ENCODE data around the gene KRTAP20-2. TPM values are rescaled to one million over a fixed set of nuclear protein-coding genes. Genes with fewer than 3 reads are reported as not detected.

The KRTAP20-2 gene
- not detected in 2 replicates for total RNA-seq

GRCh38 chr21:30634906-30635305, at the start of gene KRTAP20-2:
Gene KRTAP20-2 (plus strand): TSS chr21:30635206. CDS start chr21:30635264, 58 bp downstream.

DNA sequence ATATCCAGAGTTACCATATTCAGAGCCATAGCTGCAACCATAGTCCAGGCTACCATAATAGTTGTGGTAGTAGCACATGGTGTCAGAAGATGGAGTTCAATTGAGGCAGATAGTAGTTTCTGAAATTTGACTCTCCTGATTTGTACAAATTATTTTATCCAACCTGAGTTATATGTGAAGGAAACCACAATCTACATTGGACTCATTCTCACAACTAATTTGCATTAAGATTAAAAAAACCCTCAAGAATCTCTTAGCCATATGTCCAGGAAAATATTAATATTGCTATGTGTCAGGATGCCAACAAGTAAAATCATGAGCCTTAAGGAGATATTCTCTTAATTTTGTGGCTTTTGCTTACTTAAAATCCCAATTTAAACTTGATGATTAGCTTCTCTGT, 44.7 kb upstream of the KRTAP20-2 start, which contains the start of gene KRTAP22-2:
TSS of gene KRTAP22-2 (minus strand) at position 101 of the 400 bp plus-strand sequence.

GRCh38 chr21:30592140-30592539, 42.9 kb upstream of the KRTAP20-2 start, which contains the start of gene KRTAP6-3:
Gene KRTAP6-3 (plus strand): TSS chr21:30592440. CDS start chr21:30592446, 6 bp downstream.

DNA sequence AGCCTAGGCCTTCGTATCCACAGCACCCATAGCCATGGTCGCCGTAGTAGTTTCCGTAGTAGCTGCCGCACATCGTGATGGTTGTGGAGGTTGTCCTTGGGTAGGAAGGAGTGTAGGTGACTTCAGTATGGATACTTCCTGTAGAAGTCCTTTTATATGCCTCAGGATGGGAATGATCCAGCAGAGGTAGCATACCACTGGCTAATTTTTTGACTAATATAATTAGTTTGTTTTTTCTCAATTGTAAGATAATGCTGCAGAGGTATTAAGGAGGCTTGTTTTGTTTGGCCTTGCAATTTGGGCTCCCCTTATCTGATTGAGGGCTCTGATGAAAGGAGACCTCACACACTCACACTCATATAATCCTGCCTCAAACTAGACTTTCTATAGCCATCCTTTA, 36.2 kb upstream of the KRTAP20-2 start, which contains the start of gene KRTAP6-2:
TSS of gene KRTAP6-2 (minus strand) at position 101 of the 400 bp plus-strand sequence. CDS start at position 73, 28 bp downstream.

GRCh38 chr21:30600787-30601186, 34.2 kb upstream of the KRTAP20-2 start, which contains the start of gene KRTAP22-1:
Gene KRTAP22-1 (plus strand): TSS chr21:30601087.

GRCh38 chr21:30613836-30614235, 21.2 kb upstream of the KRTAP20-2 start, which contains the start of gene KRTAP6-1:
Gene KRTAP6-1 (minus strand): TSS chr21:30613930. CDS start chr21:30613904, 26 bp downstream.

GRCh38 chr21:30616125-30616524, 18.9 kb upstream of the KRTAP20-2 start, which contains the start of gene KRTAP20-1:
Gene KRTAP20-1 (plus strand): TSS chr21:30616425. CDS start chr21:30616455, 30 bp downstream.

GRCh38 chr21:30620522-30620921, 14.5 kb upstream of the KRTAP20-2 start, which contains the start of gene KRTAP20-4:
Gene KRTAP20-4 (plus strand): TSS chr21:30620627.

GRCh38 chr21:30642564-30642963, 7.6 kb downstream of the KRTAP20-2 start, which contains the start of gene KRTAP20-3:
Gene KRTAP20-3 (plus strand): TSS chr21:30642864.

Other genes starting within 250 kb of the KRTAP20-2 start
- not detected in 2 replicates for gene KRTAP13-1, start 239.2 kb upstream of the KRTAP20-2 start, total RNA-seq
- not detected in 2 replicates for gene KRTAP13-3, start 209.3 kb upstream of the KRTAP20-2 start, total RNA-seq
- gene KRTAP13-4, start 205.0 kb upstream of the KRTAP20-2 start, total RNA-seq: not detected in 2 replicates
- gene KRTAP15-1, start 194.9 kb upstream of the KRTAP20-2 start, total RNA-seq: not detected in 2 replicates
- not detected in 2 replicates for gene KRTAP19-1, start 154.8 kb upstream of the KRTAP20-2 start, total RNA-seq
- not detected in 2 replicates for gene KRTAP19-2, start 147.8 kb upstream of the KRTAP20-2 start, total RNA-seq
- gene KRTAP19-3, start 143.2 kb upstream of the KRTAP20-2 start, total RNA-seq: not detected in 2 replicates
- gene KRTAP19-4, start 138.0 kb upstream of the KRTAP20-2 start, total RNA-seq: not detected in 2 replicates
- gene KRTAP19-5, start 133.1 kb upstream of the KRTAP20-2 start, total RNA-seq: not detected in 2 replicates
- gene KRTAP19-6, start 93.3 kb upstream of the KRTAP20-2 start, total RNA-seq: not detected in 2 replicates
- gene KRTAP19-7, start 73.9 kb upstream of the KRTAP20-2 start, total RNA-seq: not detected in 2 replicates
- gene KRTAP22-2, start 44.8 kb upstream of the KRTAP20-2 start, total RNA-seq: not detected in 2 replicates
- gene KRTAP6-3, start 42.8 kb upstream of the KRTAP20-2 start, total RNA-seq: not detected in 2 replicates
- not detected in 2 replicates for gene KRTAP6-2, start 36.3 kb upstream of the KRTAP20-2 start, total RNA-seq
- gene KRTAP22-1, start 34.1 kb upstream of the KRTAP20-2 start, total RNA-seq: not detected in 2 replicates
- not detected in 2 replicates for gene KRTAP6-1, start 21.3 kb upstream of the KRTAP20-2 start, total RNA-seq
- gene KRTAP20-1, start 18.8 kb upstream of the KRTAP20-2 start, total RNA-seq: not detected in 2 replicates
- gene KRTAP20-4, start 14.6 kb upstream of the KRTAP20-2 start, total RNA-seq: not detected in 2 replicates
- gene KRTAP20-3, start 7.7 kb downstream of the KRTAP20-2 start, total RNA-seq: not detected in 2 replicates
- not detected in 2 replicates for gene KRTAP21-3, start 83.6 kb downstream of the KRTAP20-2 start, total RNA-seq
- not detected in 2 replicates for gene KRTAP21-2, start 112.1 kb downstream of the KRTAP20-2 start, total RNA-seq
- gene KRTAP21-1, start 120.2 kb downstream of the KRTAP20-2 start, total RNA-seq: not detected in 2 replicates
- not detected in 2 replicates for gene KRTAP8-1, start 178.1 kb downstream of the KRTAP20-2 start, total RNA-seq
- gene KRTAP7-1, start 194.6 kb downstream of the KRTAP20-2 start, total RNA-seq: not detected in 2 replicates
- gene KRTAP11-1, start 246.4 kb downstream of the KRTAP20-2 start, total RNA-seq: not detected in 2 replicates

All from cardiac atrium fibroblast (primary cell).